ENCODE data around the gene BCL11B. TPM values are rescaled to one million over a fixed set of nuclear protein-coding genes. Genes with fewer than 3 reads are reported as not detected.

Gene BCL11B
- total RNA-seq, 1 donor from 2014 or later = 1.0 TPM

DNA sequence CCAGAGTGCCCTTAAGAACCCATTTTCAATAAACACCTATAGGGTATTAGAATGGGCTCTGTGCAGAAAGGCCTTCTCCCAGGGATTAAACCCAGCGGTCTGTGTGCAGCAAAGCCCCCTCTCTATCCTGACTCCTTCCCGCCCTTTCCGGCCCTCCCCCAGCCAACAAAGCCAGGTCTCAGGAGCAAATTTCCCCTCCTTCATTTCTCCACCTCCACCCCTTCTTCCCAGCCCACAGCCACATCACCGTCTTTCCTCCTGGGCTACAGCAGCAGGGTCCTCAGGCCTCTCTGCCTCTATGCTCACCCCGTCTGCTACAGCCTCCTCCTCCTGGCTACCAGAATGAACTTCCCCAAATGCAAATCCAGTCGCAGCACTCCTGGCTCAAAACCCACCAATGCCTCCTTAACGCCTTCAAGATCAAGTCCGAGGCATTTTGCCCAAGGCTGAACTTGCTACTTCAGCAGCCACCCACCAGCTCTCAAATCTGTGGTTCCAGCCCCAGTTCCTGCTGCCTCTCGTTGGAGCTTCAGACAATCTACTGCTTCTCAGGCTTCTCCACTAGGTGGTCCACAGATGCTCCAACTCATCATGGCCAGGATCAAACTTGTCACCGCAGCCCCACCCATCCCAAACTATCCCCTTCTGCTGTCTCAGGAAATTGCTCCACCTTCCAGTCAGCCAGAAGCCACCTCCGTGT lies 134.8 kb downstream of the BCL11B start:
- peaks cover 18% of the 10 kb centered on the region for H3K27me3 Mint-ChIP-seq (ENCODE audit: unreplicated experiment)
- no peaks in the 10 kb centered on the region for H3K36me3 Mint-ChIP-seq (ENCODE audit: low read depth, unreplicated experiment)
- no peak overlapping the region for H3K27ac Mint-ChIP-seq (ENCODE audit: unreplicated experiment)
- TF ChIP-seq, protein P1, sequence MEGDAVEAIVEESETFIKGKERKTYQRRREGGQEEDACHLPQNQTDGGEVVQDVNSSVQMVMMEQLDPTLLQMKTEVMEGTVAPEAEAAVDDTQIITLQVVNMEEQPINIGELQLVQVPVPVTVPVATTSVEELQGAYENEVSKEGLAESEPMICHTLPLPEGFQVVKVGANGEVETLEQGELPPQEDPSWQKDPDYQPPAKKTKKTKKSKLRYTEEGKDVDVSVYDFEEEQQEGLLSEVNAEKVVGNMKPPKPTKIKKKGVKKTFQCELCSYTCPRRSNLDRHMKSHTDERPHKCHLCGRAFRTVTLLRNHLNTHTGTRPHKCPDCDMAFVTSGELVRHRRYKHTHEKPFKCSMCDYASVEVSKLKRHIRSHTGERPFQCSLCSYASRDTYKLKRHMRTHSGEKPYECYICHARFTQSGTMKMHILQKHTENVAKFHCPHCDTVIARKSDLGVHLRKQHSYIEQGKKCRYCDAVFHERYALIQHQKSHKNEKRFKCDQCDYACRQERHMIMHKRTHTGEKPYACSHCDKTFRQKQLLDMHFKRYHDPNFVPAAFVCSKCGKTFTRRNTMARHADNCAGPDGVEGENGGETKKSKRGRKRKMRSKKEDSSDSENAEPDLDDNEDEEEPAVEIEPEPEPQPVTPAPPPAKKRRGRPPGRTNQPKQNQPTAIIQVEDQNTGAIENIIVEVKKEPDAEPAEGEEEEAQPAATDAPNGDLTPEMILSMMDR (IDR thresholded peaks at IDR 0.05; ENCODE audit: unreplicated experiment) = no peak
- DNase-seq (ENCODE audit: low spot score) = no peak
- no peaks in the 10 kb centered on the region for H3K9me3 Mint-ChIP-seq (ENCODE audit: unreplicated experiment)
- peaks cover 18% of the 10 kb centered on the region for H3K4me1 Mint-ChIP-seq (ENCODE audit: unreplicated experiment)
- no peak overlapping the region for H3K4me3 Mint-ChIP-seq (ENCODE audit: unreplicated experiment)

GRCh38 chr14:99136401-99136800 lies 135.6 kb downstream of the BCL11B start:
- Mint-ChIP-seq H3K36me3 (ENCODE audit: low read depth, unreplicated experiment) (no peaks in the 10 kb centered on the region), H3K27ac (ENCODE audit: unreplicated experiment) (no peak overlapping the region), H3K4me3 (ENCODE audit: unreplicated experiment) (no peak overlapping the region), H3K9me3 (ENCODE audit: unreplicated experiment) (no peaks in the 10 kb centered on the region), H3K4me1 (ENCODE audit: unreplicated experiment) (peaks cover 14% of the 10 kb centered on the region), H3K27me3 (ENCODE audit: unreplicated experiment) (peaks cover 19% of the 10 kb centered on the region)
- no peak for DNase-seq (ENCODE audit: low spot score)
- TF ChIP-seq, protein P1 (IDR thresholded peaks at IDR 0.05; ENCODE audit: unreplicated experiment) = no peak

- no peak overlapping the region for H3K27ac Mint-ChIP-seq (ENCODE audit: unreplicated experiment)
- no peak for DNase-seq (ENCODE audit: low spot score)
- H3K9me3 Mint-ChIP-seq (ENCODE audit: unreplicated experiment) = no peaks in the 10 kb centered on the region
- H3K27me3 Mint-ChIP-seq (ENCODE audit: unreplicated experiment) = peaks cover 18% of the 10 kb centered on the region
- TF ChIP-seq, protein P1 (IDR thresholded peaks at IDR 0.05; ENCODE audit: unreplicated experiment) = no peak
- H3K4me1 Mint-ChIP-seq (ENCODE audit: unreplicated experiment) = peaks cover 14% of the 10 kb centered on the region
- H3K4me3 Mint-ChIP-seq (ENCODE audit: unreplicated experiment) = no peak overlapping the region
- no peaks in the 10 kb centered on the region for H3K36me3 Mint-ChIP-seq (ENCODE audit: low read depth, unreplicated experiment)
Observed at GRCh38 chr14:99136047-99136400, 136.0 kb downstream of the BCL11B start.

DNA sequence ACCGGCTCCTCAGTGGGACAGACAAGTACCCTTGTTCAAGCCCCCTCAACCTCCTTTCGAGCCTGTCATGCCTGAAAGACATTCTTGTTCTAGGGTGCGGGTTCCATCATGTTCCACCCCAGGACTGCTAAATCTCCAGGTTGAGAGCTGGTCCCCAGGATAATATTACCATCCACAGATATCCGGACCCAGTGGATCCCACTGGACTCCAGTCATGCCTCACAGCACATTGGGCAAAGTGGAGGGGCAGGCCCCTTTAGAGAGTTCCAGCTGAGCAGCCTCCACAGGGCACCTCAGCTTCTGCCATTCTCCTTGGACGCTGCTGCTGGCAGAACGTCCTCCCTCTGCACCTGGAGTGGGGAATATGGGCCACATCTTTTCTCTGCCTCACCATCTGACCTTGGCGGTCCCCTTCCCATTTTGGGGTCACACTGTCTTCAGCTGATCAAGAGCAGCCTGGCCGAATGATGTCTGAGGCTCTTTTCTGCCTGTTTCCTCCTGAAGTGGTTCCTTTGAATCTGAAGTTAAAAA lies 137.4 kb downstream of the BCL11B start:
- H3K4me3 Mint-ChIP-seq (ENCODE audit: unreplicated experiment) = no peak overlapping the region
- no peaks in the 10 kb centered on the region for H3K9me3 Mint-ChIP-seq (ENCODE audit: unreplicated experiment)
- no peak for DNase-seq (ENCODE audit: low spot score)
- H3K27ac Mint-ChIP-seq (ENCODE audit: unreplicated experiment) = no peak overlapping the region
- TF ChIP-seq, protein P1 (IDR thresholded peaks at IDR 0.05; ENCODE audit: unreplicated experiment) = no peak
- peaks cover 16% of the 10 kb centered on the region for H3K27me3 Mint-ChIP-seq (ENCODE audit: unreplicated experiment)
- H3K4me1 Mint-ChIP-seq (ENCODE audit: unreplicated experiment) = peaks cover 16% of the 10 kb centered on the region
- no peaks in the 10 kb centered on the region for H3K36me3 Mint-ChIP-seq (ENCODE audit: low read depth, unreplicated experiment)

Measured in endothelial cell (in vitro differentiated cells).